ENCODE results near the gene BACE1. TPM values are rescaled to one million over a fixed set of nuclear protein-coding genes. Genes with fewer than 3 reads are reported as not detected.

BACE1 gene
- total and polyA plus RNA-seq, 2 experiments from 2014 or later, result 2.4 to 7.2 TPM

DNA sequence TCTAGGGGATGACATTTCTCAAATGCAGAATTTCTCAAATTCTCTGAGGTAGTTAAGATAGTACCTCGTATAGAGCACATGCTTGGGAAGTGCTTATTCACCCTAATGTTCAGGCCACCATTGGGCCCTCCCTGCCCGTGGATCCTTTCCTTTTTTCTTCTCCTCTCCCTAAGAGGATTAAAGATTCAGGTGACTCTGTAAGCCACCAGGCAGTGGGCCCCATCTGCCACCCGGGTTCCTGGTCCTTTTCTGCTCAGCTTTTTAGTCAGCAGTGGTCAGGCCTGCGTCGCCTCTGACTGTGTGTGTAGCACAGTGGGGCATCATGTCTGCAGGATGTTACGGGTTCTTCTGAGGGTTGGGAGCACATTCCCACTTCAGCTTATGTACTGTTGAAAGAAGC lies 18.8 kb upstream of the BACE1 start:
- no peaks in the 10 kb centered on the region for H3F3A ChIP-seq (replicated peaks; ENCODE audit: low read depth)
- no peak overlapping the region for H3K4me3 Mint-ChIP-seq
- ATAC-seq, result no peak
- no peaks in the 10 kb centered on the region for H3K9me2 ChIP-seq (ENCODE audit: insufficient read depth)
- no peak overlapping the region for H3K4me2 ChIP-seq
- no peaks in the 10 kb centered on the region for H3K36me3 ChIP-seq (ENCODE audit: insufficient read depth)
- TF ChIP-seq, protein P1, sequence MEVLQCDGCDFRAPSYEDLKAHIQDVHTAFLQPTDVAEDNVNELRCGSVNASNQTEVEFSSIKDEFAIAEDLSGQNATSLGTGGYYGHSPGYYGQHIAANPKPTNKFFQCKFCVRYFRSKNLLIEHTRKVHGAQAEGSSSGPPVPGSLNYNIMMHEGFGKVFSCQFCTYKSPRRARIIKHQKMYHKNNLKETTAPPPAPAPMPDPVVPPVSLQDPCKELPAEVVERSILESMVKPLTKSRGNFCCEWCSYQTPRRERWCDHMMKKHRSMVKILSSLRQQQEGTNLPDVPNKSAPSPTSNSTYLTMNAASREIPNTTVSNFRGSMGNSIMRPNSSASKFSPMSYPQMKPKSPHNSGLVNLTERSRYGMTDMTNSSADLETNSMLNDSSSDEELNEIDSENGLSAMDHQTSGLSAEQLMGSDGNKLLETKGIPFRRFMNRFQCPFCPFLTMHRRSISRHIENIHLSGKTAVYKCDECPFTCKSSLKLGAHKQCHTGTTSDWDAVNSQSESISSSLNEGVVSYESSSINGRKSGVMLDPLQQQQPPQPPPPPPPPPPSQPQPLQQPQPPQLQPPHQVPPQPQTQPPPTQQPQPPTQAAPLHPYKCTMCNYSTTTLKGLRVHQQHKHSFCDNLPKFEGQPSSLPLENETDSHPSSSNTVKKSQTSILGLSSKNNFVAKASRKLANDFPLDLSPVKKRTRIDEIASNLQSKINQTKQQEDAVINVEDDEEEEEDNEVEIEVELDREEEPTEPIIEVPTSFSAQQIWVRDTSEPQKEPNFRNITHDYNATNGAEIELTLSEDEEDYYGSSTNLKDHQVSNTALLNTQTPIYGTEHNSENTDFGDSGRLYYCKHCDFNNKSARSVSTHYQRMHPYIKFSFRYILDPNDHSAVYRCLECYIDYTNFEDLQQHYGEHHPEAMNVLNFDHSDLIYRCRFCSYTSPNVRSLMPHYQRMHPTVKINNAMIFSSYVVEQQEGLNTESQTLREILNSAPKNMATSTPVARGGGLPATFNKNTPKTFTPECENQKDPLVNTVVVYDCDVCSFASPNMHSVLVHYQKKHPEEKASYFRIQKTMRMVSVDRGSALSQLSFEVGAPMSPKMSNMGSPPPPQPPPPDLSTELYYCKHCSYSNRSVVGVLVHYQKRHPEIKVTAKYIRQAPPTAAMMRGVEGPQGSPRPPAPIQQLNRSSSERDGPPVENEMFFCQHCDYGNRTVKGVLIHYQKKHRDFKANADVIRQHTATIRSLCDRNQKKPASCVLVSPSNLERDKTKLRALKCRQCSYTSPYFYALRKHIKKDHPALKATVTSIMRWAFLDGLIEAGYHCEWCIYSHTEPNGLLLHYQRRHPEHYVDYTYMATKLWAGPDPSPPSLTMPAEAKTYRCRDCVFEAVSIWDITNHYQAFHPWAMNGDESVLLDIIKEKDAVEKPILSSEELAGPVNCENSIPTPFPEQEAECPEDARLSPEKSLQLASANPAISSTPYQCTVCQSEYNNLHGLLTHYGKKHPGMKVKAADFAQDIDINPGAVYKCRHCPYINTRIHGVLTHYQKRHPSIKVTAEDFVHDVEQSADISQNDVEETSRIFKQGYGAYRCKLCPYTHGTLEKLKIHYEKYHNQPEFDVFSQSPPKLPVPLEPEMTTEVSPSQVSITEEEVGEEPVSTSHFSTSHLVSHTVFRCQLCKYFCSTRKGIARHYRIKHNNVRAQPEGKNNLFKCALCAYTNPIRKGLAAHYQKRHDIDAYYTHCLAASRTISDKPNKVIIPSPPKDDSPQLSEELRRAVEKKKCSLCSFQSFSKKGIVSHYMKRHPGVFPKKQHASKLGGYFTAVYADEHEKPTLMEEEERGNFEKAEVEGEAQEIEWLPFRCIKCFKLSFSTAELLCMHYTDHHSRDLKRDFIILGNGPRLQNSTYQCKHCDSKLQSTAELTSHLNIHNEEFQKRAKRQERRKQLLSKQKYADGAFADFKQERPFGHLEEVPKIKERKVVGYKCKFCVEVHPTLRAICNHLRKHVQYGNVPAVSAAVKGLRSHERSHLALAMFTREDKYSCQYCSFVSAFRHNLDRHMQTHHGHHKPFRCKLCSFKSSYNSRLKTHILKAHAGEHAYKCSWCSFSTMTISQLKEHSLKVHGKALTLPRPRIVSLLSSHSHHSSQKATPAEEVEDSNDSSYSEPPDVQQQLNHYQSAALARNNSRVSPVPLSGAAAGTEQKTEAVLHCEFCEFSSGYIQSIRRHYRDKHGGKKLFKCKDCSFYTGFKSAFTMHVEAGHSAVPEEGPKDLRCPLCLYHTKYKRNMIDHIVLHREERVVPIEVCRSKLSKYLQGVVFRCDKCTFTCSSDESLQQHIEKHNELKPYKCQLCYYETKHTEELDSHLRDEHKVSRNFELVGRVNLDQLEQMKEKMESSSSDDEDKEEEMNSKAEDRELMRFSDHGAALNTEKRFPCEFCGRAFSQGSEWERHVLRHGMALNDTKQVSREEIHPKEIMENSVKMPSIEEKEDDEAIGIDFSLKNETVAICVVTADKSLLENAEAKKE (CRISPR knock-in tag; IDR thresholded peaks at IDR 0.05), result no peak
- TF ChIP-seq, protein P2, sequence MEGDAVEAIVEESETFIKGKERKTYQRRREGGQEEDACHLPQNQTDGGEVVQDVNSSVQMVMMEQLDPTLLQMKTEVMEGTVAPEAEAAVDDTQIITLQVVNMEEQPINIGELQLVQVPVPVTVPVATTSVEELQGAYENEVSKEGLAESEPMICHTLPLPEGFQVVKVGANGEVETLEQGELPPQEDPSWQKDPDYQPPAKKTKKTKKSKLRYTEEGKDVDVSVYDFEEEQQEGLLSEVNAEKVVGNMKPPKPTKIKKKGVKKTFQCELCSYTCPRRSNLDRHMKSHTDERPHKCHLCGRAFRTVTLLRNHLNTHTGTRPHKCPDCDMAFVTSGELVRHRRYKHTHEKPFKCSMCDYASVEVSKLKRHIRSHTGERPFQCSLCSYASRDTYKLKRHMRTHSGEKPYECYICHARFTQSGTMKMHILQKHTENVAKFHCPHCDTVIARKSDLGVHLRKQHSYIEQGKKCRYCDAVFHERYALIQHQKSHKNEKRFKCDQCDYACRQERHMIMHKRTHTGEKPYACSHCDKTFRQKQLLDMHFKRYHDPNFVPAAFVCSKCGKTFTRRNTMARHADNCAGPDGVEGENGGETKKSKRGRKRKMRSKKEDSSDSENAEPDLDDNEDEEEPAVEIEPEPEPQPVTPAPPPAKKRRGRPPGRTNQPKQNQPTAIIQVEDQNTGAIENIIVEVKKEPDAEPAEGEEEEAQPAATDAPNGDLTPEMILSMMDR (conservative IDR thresholded peaks at IDR 0.05; ENCODE audit: low read depth in 2 of 2), result no peak
- TF ChIP-seq EZH2 (IDR thresholded peaks at IDR 0.05; ENCODE audit: low read depth, unreplicated experiment) (no peak), ZNF331 (CRISPR knock-in tag; IDR thresholded peaks at IDR 0.05; ENCODE audit: low read depth) (no peak), CREB1 (CRISPR knock-in tag; IDR thresholded peaks at IDR 0.05; ENCODE audit: low read depth) (no peak), ZNF114 (CRISPR knock-in tag; IDR thresholded peaks at IDR 0.05) (no peak), NANOG (IDR thresholded peaks at IDR 0.05; ENCODE audit: borderline replicate concordance) (no peak), STAT1 (IDR thresholded peaks at IDR 0.05; ENCODE audit: unreplicated experiment) (no peak), POLR2AphosphoS5 (IDR thresholded peaks at IDR 0.05; ENCODE audit: low read depth) (no peak), EZH2phosphoT487 (IDR thresholded peaks at IDR 0.05; ENCODE audit: unreplicated experiment) (no peak), JUNB (IDR thresholded peaks at IDR 0.05; ENCODE audit: unreplicated experiment) (no peak)
- TF ChIP-seq, protein P3, sequence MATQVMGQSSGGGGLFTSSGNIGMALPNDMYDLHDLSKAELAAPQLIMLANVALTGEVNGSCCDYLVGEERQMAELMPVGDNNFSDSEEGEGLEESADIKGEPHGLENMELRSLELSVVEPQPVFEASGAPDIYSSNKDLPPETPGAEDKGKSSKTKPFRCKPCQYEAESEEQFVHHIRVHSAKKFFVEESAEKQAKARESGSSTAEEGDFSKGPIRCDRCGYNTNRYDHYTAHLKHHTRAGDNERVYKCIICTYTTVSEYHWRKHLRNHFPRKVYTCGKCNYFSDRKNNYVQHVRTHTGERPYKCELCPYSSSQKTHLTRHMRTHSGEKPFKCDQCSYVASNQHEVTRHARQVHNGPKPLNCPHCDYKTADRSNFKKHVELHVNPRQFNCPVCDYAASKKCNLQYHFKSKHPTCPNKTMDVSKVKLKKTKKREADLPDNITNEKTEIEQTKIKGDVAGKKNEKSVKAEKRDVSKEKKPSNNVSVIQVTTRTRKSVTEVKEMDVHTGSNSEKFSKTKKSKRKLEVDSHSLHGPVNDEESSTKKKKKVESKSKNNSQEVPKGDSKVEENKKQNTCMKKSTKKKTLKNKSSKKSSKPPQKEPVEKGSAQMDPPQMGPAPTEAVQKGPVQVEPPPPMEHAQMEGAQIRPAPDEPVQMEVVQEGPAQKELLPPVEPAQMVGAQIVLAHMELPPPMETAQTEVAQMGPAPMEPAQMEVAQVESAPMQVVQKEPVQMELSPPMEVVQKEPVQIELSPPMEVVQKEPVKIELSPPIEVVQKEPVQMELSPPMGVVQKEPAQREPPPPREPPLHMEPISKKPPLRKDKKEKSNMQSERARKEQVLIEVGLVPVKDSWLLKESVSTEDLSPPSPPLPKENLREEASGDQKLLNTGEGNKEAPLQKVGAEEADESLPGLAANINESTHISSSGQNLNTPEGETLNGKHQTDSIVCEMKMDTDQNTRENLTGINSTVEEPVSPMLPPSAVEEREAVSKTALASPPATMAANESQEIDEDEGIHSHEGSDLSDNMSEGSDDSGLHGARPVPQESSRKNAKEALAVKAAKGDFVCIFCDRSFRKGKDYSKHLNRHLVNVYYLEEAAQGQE (IDR thresholded peaks at IDR 0.05; ENCODE audit: unreplicated experiment), result no peak
- TF ChIP-seq, protein P4, sequence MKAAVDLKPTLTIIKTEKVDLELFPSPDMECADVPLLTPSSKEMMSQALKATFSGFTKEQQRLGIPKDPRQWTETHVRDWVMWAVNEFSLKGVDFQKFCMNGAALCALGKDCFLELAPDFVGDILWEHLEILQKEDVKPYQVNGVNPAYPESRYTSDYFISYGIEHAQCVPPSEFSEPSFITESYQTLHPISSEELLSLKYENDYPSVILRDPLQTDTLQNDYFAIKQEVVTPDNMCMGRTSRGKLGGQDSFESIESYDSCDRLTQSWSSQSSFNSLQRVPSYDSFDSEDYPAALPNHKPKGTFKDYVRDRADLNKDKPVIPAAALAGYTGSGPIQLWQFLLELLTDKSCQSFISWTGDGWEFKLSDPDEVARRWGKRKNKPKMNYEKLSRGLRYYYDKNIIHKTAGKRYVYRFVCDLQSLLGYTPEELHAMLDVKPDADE (IDR thresholded peaks at IDR 0.05), result no peak
- no peaks in the 10 kb centered on the region for H3K9me3 Mint-ChIP-seq
- no peak overlapping the region for H3K27ac Mint-ChIP-seq
- H2AFZ ChIP-seq, result no peak overlapping the region
- DNase-seq (ENCODE audit: low spot score), result no peak
- H4K20me1 ChIP-seq (replicated peaks; ENCODE audit: insufficient read depth), result no peaks in the 10 kb centered on the region
- no peaks in the 10 kb centered on the region for H3K4me1 ChIP-seq (ENCODE audit: insufficient read depth)
- H3K4me3 ChIP-seq, result no peak overlapping the region
- H3K27me3 ChIP-seq (ENCODE audit: insufficient read depth), result no peaks in the 10 kb centered on the region
- H3K4me1 Mint-ChIP-seq, result no peaks in the 10 kb centered on the region
- peaks cover 4% of the 10 kb centered on the region; the same call in 1 of the 3 replicates for H3K36me3 Mint-ChIP-seq (ENCODE audit: low read depth)
- H3K27ac ChIP-seq (ENCODE audit: low read depth), result no peak overlapping the region
- no peaks in the 10 kb centered on the region for H3K79me2 ChIP-seq (replicated peaks; ENCODE audit: insufficient read depth)
- no peaks in the 10 kb centered on the region for H3K27me3 Mint-ChIP-seq (ENCODE audit: insufficient read depth, low read depth, poor library complexity)

All from GM23338 (cell line).